Neural crest cell (in vitro differentiated cells): Measurements from ENCODE around the gene MAP4K4. TPM values are rescaled to one million over a fixed set of nuclear protein-coding genes. Genes with fewer than 3 reads are reported as not detected.

Experiments
- DNase-seq: peaks from one replicate; pipeline ENCODE4 v3.0.0; 2021; ENCODE audit warnings: low read depth, mixed read lengths, low spot score
- H3K27ac Mint-ChIP-seq: one replicate; pipeline ENCODE4 v1.8.0; 2021; ENCODE audit warnings: mild to moderate bottlenecking, mixed read lengths; ENCODE audit not compliant: unreplicated experiment
- H3K27me3 Mint-ChIP-seq: 2 replicates; pipeline ENCODE4 v1.8.0; 2021; ENCODE audit warnings: low read depth, mild to moderate bottlenecking, mixed read lengths
- H3K36me3 Mint-ChIP-seq: 2 replicates; pipeline ENCODE4 v1.8.0; 2021; ENCODE audit warnings: low read depth, mild to moderate bottlenecking, mixed read lengths
- H3K4me1 Mint-ChIP-seq: 2 replicates; pipeline ENCODE4 v1.8.0; 2021; ENCODE audit warnings: mixed read lengths
- H3K4me3 Mint-ChIP-seq: one replicate; pipeline ENCODE4 v1.8.0; 2021; ENCODE audit warnings: mild to moderate bottlenecking, mixed read lengths
- H3K9me3 Mint-ChIP-seq: 2 replicates; pipeline ENCODE4 v1.8.0; 2021; ENCODE audit warnings: mixed read lengths
- total RNA-seq: library from RNA; stranded (reverse); gene quantifications from 2 replicates; pipeline ENCODE4 v1.2.1, GENCODE V29; 2021
- TF ChIP-seq, protein P1 (sequence below): fragments of 200-600 bp; sonication (generic); conservative IDR thresholded peaks from 2 replicates; pipeline ENCODE4 v1.5.0; 2021; ENCODE audit warnings: antibody characterized with exemption, mild to moderate bottlenecking

MAP4K4 gene
- total RNA-seq, 1 donor from 2014 or later, result 209 TPM

DNA sequence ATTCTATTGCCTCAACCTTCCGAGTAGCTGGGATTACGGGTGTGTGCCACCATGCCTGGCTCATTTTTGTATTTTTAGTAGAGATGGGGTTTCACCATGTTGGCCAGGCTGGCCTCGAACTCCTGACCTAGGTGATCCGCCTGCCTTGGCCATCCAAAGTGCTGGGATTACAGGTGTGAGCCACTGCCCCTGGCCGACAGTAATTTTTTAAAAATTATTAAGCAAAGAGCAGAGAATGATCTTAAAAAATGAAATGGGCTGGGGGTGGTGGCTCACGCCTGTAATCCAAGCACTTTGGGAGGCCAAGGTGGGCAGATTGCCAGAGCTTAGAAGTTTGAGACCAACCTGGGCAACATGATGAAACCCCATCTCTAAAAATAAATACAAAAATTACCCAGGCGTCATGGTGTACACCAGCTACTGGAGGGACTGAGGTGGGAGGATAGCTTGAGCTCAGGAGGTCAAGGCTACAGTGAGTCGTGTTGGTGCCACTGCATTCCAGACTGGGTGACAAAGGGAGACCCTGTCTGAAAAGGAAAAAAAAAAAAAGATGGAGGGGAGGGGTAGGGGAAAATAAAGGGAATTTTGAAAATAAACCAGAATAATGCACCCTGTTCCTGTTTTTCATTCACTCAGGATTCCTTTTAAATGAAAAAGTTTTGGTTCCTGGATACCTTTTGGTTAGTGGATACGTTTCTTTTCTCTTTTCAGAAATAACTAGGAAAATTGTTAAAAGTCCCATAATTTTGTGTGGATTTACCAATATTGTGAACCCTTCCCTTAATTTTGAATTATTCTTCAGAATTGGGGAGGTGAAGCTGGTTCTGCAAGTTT is 33.9 kb downstream of the MAP4K4 start:
- Mint-ChIP-seq H3K9me3 (no peaks in the 10 kb centered on the region), H3K4me3 (no peak overlapping the region), H3K36me3 (no peaks in the 10 kb centered on the region), H3K27ac (no peak overlapping the region), H3K4me1 (peaks cover 50% of the 10 kb centered on the region), H3K27me3 (no peaks in the 10 kb centered on the region)
- TF ChIP-seq, protein P1, sequence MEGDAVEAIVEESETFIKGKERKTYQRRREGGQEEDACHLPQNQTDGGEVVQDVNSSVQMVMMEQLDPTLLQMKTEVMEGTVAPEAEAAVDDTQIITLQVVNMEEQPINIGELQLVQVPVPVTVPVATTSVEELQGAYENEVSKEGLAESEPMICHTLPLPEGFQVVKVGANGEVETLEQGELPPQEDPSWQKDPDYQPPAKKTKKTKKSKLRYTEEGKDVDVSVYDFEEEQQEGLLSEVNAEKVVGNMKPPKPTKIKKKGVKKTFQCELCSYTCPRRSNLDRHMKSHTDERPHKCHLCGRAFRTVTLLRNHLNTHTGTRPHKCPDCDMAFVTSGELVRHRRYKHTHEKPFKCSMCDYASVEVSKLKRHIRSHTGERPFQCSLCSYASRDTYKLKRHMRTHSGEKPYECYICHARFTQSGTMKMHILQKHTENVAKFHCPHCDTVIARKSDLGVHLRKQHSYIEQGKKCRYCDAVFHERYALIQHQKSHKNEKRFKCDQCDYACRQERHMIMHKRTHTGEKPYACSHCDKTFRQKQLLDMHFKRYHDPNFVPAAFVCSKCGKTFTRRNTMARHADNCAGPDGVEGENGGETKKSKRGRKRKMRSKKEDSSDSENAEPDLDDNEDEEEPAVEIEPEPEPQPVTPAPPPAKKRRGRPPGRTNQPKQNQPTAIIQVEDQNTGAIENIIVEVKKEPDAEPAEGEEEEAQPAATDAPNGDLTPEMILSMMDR, result no peak
- no peak for DNase-seq

DNA sequence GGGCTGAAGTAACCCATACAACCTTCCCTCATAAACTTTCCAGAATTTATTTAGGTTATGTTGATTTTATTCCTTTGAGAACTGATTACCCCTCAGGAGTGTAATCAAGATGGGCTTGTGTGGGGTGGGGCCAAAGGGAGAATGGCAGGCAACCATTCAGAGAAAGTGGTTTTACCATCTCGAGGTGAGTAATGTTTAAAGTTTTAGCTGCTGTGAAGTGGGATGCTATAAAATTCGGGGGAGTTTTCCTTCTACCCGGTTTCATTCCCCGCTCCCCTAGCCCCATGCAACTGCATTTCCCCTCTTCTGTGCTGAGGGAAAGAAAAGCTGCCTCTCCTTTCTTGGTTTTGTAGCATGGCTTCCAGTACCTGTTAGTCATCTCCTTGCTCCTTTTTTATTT is 34.7 kb downstream of the MAP4K4 start:
- no peak for DNase-seq
- TF ChIP-seq, protein P1, result no peak
- H3K4me1 Mint-ChIP-seq, result peaks cover 57% of the 10 kb centered on the region
- H3K27ac Mint-ChIP-seq, result peak overlapping the region; percentile 37
- no peaks in the 10 kb centered on the region for H3K36me3 Mint-ChIP-seq
- H3K4me3 Mint-ChIP-seq, result no peak overlapping the region
- no peaks in the 10 kb centered on the region for H3K9me3 Mint-ChIP-seq
- H3K27me3 Mint-ChIP-seq, result no peaks in the 10 kb centered on the region

DNA sequence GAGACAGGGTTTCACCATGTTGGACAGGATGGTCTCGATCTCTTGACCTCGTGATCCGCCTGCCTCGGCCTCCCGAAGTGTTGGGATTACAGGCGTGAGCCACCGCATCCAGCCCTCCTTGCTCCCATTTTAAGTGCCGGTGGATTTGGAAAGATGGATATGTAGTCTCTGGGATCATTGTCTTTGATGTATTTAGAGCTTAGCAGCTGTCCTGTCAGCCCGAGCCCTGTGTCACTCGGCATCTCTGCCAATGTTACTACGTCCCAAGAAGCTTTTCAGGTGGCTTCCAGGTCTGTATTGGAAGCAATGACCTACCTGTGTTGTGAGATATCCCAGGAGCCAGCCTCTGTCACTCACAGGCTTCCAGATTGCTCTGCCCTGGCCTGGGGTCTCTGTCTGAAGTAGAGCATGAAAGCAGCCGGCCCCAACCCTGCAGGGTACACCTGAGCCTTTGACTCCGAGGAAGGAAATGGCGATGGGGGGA is 35.3 kb downstream of the MAP4K4 start:
- H3K36me3 Mint-ChIP-seq, result no peaks in the 10 kb centered on the region
- H3K9me3 Mint-ChIP-seq, result no peaks in the 10 kb centered on the region
- H3K27ac Mint-ChIP-seq, result peak overlapping the region; percentile 16
- no peak for DNase-seq
- no peaks in the 10 kb centered on the region for H3K27me3 Mint-ChIP-seq
- TF ChIP-seq, protein P1, result no peak
- no peak overlapping the region for H3K4me3 Mint-ChIP-seq
- H3K4me1 Mint-ChIP-seq, result peaks cover 62% of the 10 kb centered on the region

DNA sequence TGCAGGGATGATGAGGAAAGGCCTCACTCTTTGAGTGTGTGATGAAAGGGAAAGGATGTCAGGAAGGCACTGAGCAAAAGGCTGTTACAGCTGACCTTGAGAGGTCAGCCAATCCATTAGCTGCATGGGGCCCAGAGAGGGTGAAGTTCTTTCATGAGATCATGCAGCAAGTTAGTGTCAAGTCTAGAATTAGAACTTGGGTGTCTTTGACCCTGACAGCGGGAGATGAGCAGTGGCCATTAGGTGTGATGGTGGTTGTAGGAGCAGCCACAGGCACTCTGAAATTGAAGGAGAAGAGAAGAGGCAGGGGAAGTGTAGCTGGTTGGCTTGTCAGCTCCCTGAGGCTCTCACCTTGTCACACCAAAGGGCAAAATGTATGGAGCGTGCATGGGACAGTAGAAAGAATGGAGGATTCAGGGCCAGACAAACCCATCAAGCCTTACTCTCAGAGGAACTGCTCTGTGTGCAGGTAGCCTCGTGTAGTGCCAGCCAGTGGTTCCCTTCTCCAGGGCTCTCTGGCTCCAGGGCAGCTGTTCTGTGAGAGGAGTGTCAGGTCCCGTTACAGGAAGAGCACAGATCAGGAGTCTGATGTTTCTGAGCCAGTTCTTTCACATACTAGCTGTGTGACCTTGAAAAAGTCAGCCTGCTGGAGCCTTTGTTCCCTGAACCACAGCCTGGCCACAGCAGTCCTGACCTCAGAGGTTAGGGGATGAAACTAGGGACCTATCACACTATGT is 35.9 kb downstream of the MAP4K4 start:
- no peaks in the 10 kb centered on the region for H3K36me3 Mint-ChIP-seq

GRCh38 chr2:101734505-101735165 is 37.1 kb downstream of the MAP4K4 start:
- H3K27ac Mint-ChIP-seq, result no peak overlapping the region
- no peaks in the 10 kb centered on the region for H3K27me3 Mint-ChIP-seq
- no peak overlapping the region for H3K4me3 Mint-ChIP-seq
- peaks cover under 1% of the 10 kb centered on the region for H3K9me3 Mint-ChIP-seq
- TF ChIP-seq, protein P1, result no peak
- no peak for DNase-seq
- peaks cover 61% of the 10 kb centered on the region for H3K4me1 Mint-ChIP-seq
- no peaks in the 10 kb centered on the region for H3K36me3 Mint-ChIP-seq

More for the DNA sequence above, 35.9 kb downstream of the MAP4K4 start:
- TF ChIP-seq, protein P1, result no peak
- Mint-ChIP-seq H3K27me3 (no peaks in the 10 kb centered on the region), H3K27ac (peak overlapping the region; percentile 16), H3K4me1 (peaks cover 64% of the 10 kb centered on the region), H3K4me3 (no peak overlapping the region), H3K9me3 (no peaks in the 10 kb centered on the region)
- no peak for DNase-seq
